Nephron (organoid): Measurements from ENCODE around the gene TMPRSS13.

Experiments used
- H3K27ac Mint-ChIP-seq, 3 experiments: 2 replicates each; pipeline ENCODE4 v1.8.0; 2020; ENCODE audit warnings: mixed read lengths in 3 of 3, mild to moderate bottlenecking in 2 of 3, moderate library complexity in 1 of 3
- H3K27me3 Mint-ChIP-seq: 2 replicates; pipeline ENCODE4 v1.8.0; 2021; ENCODE audit warnings: low read depth, mild to moderate bottlenecking, moderate library complexity, mixed read lengths
- H3K36me3 Mint-ChIP-seq: 2 replicates; pipeline ENCODE4 v1.8.0; 2020; ENCODE audit warnings: low read depth, mixed read lengths
- H3K4me1 Mint-ChIP-seq: 2 replicates; pipeline ENCODE4 v1.8.0; 2020; ENCODE audit warnings: mixed read lengths
- H3K4me3 Mint-ChIP-seq, 3 experiments: 2 replicates each; pipeline ENCODE4 v1.8.0; 2020; ENCODE audit warnings: mild to moderate bottlenecking in 3 of 3, mixed read lengths in 3 of 3, moderate library complexity in 2 of 3
- H3K9me3 Mint-ChIP-seq: 2 replicates; pipeline ENCODE4 v1.8.0; 2020; ENCODE audit warnings: mixed read lengths
- TF ChIP-seq, protein P1 (sequence below), 3 experiments: fragments of 200-600 bp; sonication (generic); IDR thresholded peaks; one replicate each; pipeline ENCODE4 v1.5.0; 2021; ENCODE audit warnings: antibody characterized with exemption in 3 of 3; ENCODE audit not compliant: unreplicated experiment in 3 of 3

The TMPRSS13 gene

DNA sequence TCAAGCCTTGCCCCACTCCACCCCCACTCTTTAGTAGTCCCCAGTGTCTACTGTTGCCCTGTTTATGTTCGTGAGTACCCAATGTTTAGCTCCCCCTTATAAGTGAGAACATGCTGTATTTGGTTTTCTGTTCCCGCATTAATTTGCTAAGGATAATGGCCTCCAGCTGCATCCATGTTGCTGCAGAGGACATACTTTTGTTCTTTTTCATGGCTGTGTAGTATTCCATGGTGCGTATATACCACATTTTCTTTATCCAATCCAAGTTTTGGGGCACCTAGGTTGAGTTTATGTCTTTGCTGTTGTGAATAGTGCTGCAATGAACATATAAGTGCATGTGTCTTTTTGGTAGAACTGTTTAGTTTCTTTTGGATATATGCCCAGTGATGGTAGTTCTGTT, 36.6 kb downstream of the TMPRSS13 start:
- no peak overlapping the region for H3K4me3 Mint-ChIP-seq
- TF ChIP-seq, protein P1, sequence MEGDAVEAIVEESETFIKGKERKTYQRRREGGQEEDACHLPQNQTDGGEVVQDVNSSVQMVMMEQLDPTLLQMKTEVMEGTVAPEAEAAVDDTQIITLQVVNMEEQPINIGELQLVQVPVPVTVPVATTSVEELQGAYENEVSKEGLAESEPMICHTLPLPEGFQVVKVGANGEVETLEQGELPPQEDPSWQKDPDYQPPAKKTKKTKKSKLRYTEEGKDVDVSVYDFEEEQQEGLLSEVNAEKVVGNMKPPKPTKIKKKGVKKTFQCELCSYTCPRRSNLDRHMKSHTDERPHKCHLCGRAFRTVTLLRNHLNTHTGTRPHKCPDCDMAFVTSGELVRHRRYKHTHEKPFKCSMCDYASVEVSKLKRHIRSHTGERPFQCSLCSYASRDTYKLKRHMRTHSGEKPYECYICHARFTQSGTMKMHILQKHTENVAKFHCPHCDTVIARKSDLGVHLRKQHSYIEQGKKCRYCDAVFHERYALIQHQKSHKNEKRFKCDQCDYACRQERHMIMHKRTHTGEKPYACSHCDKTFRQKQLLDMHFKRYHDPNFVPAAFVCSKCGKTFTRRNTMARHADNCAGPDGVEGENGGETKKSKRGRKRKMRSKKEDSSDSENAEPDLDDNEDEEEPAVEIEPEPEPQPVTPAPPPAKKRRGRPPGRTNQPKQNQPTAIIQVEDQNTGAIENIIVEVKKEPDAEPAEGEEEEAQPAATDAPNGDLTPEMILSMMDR (IDR thresholded peaks at IDR 0.05; ENCODE audit: unreplicated experiment in 3 of 3): no peak

DNA sequence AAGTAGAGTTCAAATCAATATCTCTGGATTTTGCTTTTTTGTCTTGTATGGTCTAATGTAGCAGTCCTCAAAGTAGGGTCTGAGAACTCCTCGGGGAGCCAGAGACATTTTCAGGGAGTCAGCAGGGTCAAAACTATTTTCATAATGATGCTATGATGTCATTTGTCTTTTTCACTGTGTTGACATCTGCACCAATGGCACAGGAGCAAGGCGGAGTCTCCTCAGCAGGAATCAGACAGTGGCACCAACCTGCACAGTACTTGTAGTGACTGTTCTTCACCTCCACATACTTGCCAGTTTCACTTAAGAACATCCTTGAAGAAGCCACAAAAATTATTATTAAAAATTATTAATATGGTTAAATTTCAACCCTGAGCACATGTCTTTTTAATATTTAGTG, 37.8 kb downstream of the TMPRSS13 start:
- Mint-ChIP-seq H3K27ac (no peak overlapping the region), H3K4me3 (no peak overlapping the region), H3K27me3 (peaks cover 2% of the 10 kb centered on the region), H3K4me1 (peaks cover 17% of the 10 kb centered on the region), H3K36me3 (no peaks in the 10 kb centered on the region), H3K9me3 (peaks cover 20% of the 10 kb centered on the region)
- TF ChIP-seq, protein P1 (IDR thresholded peaks at IDR 0.05; ENCODE audit: unreplicated experiment in 3 of 3): no peak

More for the DNA sequence above, 36.6 kb downstream of the TMPRSS13 start:
- Mint-ChIP-seq H3K9me3 (peaks cover 20% of the 10 kb centered on the region), H3K27ac (no peak overlapping the region), H3K4me1 (peaks cover 12% of the 10 kb centered on the region), H3K27me3 (peaks cover 5% of the 10 kb centered on the region), H3K36me3 (no peaks in the 10 kb centered on the region)

DNA sequence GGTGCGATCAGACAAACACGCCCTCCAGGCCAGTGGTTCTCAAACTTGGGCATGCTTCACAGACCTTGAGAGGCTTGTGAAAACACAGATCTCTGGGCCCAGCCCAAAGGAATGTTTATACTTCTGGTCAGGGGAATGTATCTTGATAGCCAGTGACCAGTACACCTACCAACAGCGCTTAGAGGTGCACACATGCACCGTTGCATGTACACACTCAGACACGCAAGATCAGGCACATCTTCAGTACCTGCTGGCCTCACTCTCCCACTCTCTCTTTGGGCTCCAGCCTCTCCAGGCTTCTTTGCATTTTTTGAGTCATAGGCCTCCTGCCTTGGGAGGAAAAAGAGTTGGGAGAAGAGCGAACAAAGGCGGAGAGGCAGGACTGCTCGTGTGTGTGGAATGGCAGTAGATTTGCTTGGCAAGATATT, 41.0 kb downstream of the TMPRSS13 start:
- Mint-ChIP-seq H3K27ac (peak overlapping the region in 2 of 3 experiments; percentile 20 to 66), H3K4me3 (no peak overlapping the region), H3K4me1 (peaks cover 46% of the 10 kb centered on the region), H3K9me3 (peaks cover 16% of the 10 kb centered on the region), H3K27me3 (no peaks in the 10 kb centered on the region), H3K36me3 (no peaks in the 10 kb centered on the region)
- TF ChIP-seq, protein P1 (IDR thresholded peaks at IDR 0.05; ENCODE audit: unreplicated experiment in 3 of 3): no peak

DNA sequence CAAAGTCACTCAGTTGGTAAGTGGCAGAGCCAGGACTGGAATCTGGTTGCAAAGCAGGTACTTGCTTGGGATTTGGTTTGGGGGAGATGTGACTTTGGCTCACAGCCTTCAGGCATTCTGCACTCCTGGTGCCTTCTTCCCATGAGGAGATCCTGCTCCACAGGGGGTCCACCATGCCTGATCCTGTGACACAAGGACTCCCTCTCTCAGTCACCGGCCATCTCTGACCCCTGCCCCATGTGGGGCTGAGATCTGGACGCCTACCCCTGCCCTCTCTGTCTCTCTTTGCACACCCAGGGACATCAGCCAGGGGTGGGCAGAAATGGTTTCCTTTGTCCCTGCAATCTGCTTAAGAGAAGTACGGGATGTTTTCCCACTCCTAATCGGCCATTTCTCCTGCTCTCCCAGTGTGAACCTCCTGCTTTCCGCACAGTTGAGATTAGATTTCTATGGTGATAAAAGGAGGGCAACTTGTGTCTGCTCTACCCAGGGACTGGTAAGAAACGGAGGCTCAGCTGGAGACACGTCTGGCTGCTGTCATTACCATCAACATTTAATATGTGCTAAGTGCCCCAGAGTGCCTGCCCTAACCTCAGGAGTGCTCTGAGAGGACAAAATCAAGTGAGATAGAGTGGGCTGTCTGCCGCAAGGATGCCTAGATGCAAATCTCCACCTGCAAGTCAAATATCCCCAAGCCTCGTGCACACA, 41.6 kb downstream of the TMPRSS13 start:
- H3K27ac Mint-ChIP-seq: peak overlapping the region in 2 of 3 experiments; percentile 20 to 66
- H3K4me3 Mint-ChIP-seq: no peak overlapping the region
- H3K27me3 Mint-ChIP-seq: peaks cover under 1% of the 10 kb centered on the region
- TF ChIP-seq, protein P1 (IDR thresholded peaks at IDR 0.05; ENCODE audit: unreplicated experiment in 3 of 3): no peak
- peaks cover 51% of the 10 kb centered on the region for H3K4me1 Mint-ChIP-seq
- H3K9me3 Mint-ChIP-seq: peaks cover 13% of the 10 kb centered on the region
- H3K36me3 Mint-ChIP-seq: no peaks in the 10 kb centered on the region

DNA sequence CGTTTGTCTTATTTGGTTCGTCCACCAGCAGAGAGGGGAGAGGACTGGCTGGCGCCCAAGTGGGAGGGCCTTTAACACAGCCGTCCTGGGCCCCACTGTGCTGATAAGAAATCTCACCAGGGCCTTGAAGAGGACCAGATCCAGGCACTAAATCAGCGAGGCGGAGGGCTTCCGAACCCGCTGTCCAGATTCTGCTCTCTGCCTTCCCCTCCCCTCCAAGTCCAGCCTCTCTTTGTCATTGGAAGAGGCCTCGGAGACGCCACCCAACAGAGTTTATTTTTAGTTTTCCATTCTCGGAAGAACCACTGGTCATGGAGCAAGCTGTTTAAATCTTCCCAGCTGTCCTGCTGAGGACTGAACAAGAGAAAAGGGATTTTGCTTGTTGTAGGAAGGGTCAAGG, 43.4 kb downstream of the TMPRSS13 start:
- TF ChIP-seq, protein P1 (IDR thresholded peaks at IDR 0.05; ENCODE audit: unreplicated experiment in 3 of 3): no peak
- Mint-ChIP-seq H3K4me1 (peaks cover 66% of the 10 kb centered on the region), H3K36me3 (no peaks in the 10 kb centered on the region), H3K4me3 (peak overlapping the region; percentile 41 to 82 (median 73)), H3K9me3 (peaks cover 9% of the 10 kb centered on the region), H3K27ac (peak overlapping the region; percentile 90 to 99 (median 95)), H3K27me3 (peaks cover 7% of the 10 kb centered on the region)

DNA sequence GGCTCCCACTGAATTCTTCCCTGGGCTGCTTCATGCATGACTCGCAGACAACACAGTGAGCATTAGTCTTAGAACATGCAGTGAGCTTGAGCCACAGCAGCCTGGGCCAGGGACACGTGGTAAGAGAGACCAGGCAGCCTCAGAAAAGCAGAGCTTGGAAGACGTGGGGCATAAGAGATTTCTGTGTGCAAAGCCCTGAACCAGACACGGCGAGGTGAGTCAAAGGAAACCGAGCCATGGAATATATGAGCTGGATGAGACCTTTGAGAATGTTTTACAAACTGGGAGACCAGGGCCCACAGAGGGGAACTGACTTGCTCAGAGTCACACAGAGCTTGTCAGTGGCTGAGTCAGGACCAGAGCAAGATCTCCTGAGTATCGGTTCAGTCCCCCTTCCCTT, 44.2 kb downstream of the TMPRSS13 start:
- peaks cover 7% of the 10 kb centered on the region for H3K9me3 Mint-ChIP-seq
- H3K27me3 Mint-ChIP-seq: peaks cover 14% of the 10 kb centered on the region
- H3K4me1 Mint-ChIP-seq: peaks cover 74% of the 10 kb centered on the region
- no peaks in the 10 kb centered on the region for H3K36me3 Mint-ChIP-seq
- H3K27ac Mint-ChIP-seq: peak overlapping the region; percentile 90 to 99 (median 95)
- peak overlapping the region in 1 of 3 experiments; percentile 30 for H3K4me3 Mint-ChIP-seq
- TF ChIP-seq, protein P1 (IDR thresholded peaks at IDR 0.05; ENCODE audit: unreplicated experiment in 3 of 3): no peak
